GM21717 (cell line): ENCODE data around the gene COX8C.
"Not testable (repeated sequence)": the region's sequence is repeated elsewhere in the genome, so short reads cannot be mapped to it uniquely, and the experiment has no call there.

Source experiments
- ATAC-seq: cut with Tn5 transposase; IDR thresholded peaks from one replicate; pipeline ENCODE4 v1.9.1; 2021; ENCODE audit warnings: mild to moderate bottlenecking, moderate library complexity; ENCODE audit not compliant: unreplicated experiment

Gene COX8C

DNA sequence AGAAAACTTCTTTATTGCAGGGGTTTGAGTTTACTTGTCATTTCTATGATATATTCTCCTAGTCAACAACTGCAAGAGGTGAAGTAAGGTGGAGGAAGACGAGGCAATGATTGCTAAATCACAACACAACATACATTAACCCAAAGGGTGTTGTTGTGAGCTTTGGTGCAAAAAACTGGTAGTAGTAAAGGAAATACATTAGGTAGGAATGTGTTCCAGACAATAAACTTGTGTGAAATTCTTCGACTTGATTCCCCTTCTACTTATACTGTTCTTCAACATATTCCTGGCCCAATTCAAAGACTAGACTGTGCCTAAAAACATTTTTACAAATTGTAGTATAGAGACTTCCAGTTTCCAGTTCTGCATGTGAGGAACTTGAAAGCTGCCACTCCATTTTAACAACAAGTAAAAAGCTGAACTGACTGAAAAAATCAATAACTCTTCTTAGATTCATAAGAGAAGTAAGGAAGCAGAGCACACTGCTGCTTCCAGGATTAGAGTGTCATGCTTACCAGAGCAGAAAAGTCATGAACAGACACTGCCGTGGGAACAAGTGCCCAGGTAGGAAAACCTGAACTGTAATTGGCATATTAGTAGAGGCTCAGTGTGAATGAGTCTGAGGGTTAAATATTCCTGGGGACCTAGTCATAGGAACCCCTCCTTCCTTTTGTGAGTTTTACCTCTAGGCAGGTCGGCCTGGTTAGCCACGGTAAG is 22.2 kb downstream of the COX8C start:
- peak; percentile 17 for ATAC-seq

DNA sequence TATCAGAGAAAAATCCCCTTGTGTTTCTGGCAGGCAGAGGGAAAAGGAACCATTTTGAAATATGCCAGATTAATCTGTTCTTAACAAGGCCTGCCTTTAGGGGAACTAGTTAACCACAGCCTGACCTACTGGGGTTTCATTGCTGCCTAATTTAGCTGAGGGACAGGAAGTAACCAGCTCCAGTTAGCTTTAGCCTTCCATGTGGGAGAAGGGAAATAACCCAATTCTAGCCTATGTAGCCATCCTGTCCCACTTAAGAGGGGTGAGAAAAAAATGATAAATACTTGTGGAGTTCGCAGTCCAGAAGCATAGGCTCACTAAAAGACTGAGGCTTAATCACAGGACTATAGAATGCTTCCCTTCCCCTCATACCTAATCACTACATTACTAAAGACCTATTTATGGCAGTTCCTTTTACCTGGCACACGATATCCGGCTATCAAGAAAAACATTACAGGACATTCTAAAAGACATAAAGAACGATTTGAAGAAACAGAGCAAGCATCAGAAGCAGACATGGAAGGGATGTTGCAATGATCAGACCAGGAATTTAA is 22.8 kb downstream of the COX8C start:
- ATAC-seq = peak; percentile 89

DNA sequence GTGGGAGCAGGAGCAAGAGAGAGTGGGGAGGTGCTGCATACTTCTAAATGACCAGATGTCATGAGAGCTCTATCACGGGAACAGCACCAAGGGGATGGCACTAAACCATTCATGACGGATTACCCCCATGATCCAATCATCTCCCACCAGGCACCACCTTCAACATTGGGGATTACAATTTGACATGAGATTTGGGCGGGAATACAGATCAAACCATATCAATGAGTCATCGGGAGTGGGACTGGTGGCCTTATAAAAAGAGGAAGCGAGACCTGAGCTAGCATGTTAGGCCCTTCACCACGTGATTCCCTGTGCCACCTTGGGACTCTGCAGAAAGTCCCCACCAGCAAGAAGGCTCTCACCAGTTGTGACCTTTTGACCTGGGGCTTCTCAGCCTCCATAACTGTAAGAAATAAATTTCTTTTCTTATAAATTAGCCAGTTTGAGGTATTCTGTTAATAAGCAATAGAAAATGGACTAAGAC is 28.7 kb downstream of the COX8C start:
- peak; percentile 90 for ATAC-seq

DNA sequence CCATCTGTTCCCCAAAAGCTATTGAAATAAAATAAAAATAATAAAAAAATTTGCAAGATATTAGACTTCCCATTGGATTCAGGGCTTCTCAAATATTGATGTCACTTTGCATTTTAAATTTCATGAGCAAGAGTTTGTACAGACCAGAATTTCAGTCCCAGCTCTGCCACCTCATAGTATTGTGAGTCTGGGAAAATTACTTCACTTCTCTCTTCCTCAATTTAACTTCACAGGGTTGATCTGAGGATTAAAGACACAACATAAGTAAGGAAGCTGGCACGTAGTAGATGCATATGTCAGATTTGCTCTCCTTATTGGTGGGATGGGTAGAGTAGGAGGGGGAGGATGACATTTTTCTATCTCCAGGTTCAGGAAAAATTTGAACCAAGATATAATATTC is 32.8 kb downstream of the COX8C start:
- ATAC-seq = no peak

DNA sequence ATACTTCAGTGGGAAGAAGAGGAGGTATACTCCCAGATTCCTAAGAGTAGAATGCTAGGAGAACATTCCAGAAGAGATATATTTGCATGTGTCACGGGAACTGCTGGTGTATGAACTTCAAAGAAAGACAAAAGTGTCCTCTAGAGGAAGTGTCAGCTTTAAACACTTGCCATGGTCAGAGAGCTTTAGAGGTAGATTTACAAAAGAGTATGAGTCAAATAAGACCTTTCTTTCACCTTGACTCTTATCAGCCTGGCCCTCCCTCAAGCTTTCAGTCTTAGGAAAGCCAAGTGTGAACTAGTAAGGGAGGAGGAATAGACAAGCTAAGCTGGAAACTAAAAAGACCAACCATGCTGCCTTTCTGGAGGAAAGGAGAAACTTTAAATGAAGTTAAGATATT is 34.7 kb downstream of the COX8C start:
- no peak for ATAC-seq

DNA sequence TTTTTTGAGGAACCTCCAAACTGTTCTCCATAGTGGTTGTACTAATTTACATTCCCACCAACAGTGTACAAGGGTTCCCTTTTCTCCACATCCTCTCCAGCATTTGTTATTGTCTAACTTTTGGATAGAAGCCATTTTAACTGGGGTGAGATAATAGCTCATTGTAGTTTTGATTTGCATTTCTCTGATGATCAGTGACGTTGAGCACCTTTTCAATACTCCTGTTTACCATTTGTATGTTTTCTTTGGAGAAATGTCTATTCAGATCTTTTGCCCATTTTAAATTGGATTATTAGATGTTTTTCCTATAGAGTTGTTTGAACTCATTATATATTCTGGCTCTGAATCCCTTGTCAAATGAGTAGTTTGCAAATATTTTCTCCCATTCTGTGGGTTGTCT is 37.3 kb downstream of the COX8C start:
- ATAC-seq = not testable (repeated sequence)

DNA sequence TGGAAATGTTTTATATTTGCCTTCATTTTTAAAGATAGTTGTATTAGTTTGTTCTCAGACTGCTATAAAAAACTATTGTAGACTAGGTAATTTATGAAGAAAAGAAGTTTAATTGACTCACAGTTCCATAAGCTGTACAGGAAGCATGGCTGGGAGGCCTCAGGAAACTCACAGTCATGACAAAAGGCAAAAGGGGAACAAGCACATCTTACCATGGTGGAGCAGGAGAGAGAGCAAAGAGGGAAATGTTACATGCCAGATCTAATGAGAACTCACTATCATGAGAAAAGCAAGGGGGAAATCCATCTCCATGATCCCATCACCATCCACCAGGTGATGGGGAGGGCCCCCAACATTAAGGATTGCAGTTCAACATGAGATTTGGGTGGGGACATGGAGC is 48.2 kb downstream of the COX8C start:
- ATAC-seq = no peak

DNA sequence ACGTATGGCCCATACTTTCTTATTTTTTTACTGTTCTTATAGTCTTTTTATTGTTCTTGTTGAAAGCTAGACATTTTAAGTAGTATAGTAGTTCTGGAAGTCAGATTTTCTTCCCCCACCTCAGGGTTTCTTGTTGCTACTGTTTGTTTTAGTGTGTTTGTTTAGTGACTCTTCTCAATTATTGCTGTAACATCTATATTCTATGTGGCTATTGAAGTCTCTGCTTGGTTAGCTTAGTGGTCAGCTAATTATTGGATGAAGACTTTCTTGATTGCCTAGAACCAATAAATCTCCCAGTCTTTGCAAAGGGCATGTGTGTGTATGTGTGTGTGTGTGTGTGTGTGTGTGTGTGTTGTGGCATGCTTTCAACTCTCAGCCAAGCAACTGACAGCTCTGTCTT is 49.5 kb downstream of the COX8C start:
- no peak for ATAC-seq
